ENCODE data around the gene SIRT7. TPM values are rescaled to one million over a fixed set of nuclear protein-coding genes. Genes with fewer than 3 reads are reported as not detected.

Gene SIRT7
- total RNA-seq, 4 donors from 2014 or later = 0.77 to 87.1 (median 14.6) TPM

DNA sequence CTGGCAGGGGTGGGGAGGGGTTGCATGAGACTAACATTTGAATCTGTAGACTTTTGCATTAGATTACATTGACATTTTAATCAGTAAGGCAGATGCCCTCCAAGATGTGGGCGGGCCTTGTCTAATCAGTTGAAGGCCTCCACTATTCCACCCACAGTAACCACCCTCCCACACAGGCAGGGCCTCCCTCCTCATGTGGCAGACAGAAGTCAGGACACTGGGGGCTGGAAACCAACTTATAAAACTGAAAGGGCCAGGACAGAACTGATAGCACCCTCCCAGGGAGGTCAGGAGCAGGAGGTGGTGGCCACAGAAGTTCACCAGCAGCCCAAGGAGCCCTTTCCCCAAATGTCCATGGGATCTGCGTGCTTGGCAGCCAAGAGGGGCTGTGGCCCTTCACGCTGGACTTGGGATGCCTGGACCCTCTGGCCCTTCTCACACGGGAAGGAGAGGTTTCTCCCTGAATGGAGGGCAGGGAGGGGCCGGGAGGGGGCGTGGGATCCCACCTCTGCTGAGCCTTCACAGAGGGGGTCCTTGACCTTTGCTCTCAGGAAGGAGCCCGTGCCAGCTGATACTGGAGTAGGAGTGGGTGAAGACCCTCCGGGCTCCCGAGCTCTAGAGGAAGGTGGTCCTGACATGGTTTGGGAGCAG is 14.5 kb upstream of the SIRT7 start:
- no peaks in the 10 kb centered on the region for H3K27me3 ChIP-seq
- no peaks in the 10 kb centered on the region for H3K36me3 ChIP-seq
- H3K4me1 ChIP-seq = no peaks in the 10 kb centered on the region
- no peak overlapping the region for H3K27ac ChIP-seq
- no peaks in the 10 kb centered on the region for H3K9me3 ChIP-seq
- TF ChIP-seq, protein P1, sequence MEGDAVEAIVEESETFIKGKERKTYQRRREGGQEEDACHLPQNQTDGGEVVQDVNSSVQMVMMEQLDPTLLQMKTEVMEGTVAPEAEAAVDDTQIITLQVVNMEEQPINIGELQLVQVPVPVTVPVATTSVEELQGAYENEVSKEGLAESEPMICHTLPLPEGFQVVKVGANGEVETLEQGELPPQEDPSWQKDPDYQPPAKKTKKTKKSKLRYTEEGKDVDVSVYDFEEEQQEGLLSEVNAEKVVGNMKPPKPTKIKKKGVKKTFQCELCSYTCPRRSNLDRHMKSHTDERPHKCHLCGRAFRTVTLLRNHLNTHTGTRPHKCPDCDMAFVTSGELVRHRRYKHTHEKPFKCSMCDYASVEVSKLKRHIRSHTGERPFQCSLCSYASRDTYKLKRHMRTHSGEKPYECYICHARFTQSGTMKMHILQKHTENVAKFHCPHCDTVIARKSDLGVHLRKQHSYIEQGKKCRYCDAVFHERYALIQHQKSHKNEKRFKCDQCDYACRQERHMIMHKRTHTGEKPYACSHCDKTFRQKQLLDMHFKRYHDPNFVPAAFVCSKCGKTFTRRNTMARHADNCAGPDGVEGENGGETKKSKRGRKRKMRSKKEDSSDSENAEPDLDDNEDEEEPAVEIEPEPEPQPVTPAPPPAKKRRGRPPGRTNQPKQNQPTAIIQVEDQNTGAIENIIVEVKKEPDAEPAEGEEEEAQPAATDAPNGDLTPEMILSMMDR (IDR thresholded peaks at IDR 0.05) = no peak
- TF ChIP-seq POLR2A (IDR thresholded peaks at IDR 0.05) = no peak
- intact Hi-C loops (cut with DNase I; ENCODE audit: low total_unique reads) = no loop called here
- no peak for DNase-seq
- H3K4me3 ChIP-seq = no peak overlapping the region

DNA sequence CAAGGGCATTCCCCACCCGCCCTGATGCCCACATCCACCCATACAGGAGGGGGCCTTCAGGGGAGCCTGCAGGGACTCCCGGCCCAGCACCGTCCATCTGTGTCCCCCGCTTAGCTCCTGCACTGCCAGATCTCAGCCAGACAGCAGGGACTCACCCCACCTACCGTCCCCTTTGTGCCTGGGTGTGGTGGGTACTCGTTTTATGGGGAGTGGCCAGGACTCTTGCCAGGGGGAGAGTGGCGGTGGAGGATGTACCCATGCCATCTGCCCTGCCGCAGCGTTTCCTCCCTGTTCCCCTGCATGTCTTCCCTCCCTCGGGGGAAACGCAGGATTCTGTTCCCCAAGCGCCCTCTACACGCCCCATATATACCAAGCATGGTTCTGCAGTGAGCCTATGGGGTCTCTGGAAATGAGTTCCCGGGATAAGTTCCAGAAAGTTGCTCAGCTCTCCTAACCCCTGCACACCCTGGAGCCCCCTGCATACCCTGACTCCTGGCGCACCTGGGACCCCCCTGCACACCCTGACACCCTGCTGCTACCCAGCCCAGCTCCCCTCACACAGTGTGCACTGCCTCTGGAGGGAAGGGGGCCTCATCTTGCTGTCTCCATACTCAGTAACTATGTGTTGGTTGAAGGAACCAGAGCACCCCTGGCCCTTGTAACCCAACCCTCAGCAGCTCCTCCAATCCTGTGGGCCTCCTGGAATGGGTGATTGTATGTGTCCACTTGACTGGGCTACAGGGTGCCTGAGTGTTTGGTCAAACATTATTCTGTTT is 13.8 kb upstream of the SIRT7 start:
- intact Hi-C loops (cut with DNase I; ENCODE audit: low total_unique reads) = no loop called here
- Histone ChIP-seq H3K9me3 (no peaks in the 10 kb centered on the region), H3K4me1 (no peaks in the 10 kb centered on the region), H3K4me3 (no peak overlapping the region), H3K27me3 (no peaks in the 10 kb centered on the region), H3K27ac (no peak overlapping the region), H3K36me3 (no peaks in the 10 kb centered on the region)
- TF ChIP-seq, protein P1 (IDR thresholded peaks at IDR 0.05) = no peak
- TF ChIP-seq POLR2A (IDR thresholded peaks at IDR 0.05) = no peak
- no peak for DNase-seq

DNA sequence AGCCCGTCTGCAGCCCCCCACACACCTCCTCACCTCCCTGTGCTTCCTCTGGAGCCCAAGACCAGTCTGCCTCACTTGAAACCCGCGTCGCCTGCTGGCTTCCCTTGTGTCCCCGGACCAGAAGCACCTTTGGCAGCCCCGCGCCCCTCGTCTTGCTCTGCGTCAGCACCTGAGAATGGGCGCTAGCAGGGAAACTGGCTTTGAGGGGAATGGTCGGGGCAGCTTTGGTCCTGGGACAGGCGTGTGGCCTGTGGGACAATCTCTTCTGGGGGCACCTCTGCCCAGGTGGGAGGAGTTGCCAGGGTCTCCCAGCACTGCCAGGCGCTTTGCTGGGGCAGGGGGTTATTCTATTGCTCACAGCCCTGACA is 13.2 kb upstream of the SIRT7 start:
- Histone ChIP-seq H3K4me1 (peaks cover 0 to under 1% of the 10 kb centered on the region in 2 donors), H3K4me3 (no peak overlapping the region), H3K36me3 (no peaks in the 10 kb centered on the region), H3K27me3 (no peaks in the 10 kb centered on the region), H3K27ac (no peak overlapping the region), H3K9me3 (no peaks in the 10 kb centered on the region)
- no peak for DNase-seq
- intact Hi-C loops (cut with DNase I; ENCODE audit: low total_unique reads) = no loop called here
- TF ChIP-seq POLR2A (IDR thresholded peaks at IDR 0.05) = no peak
- TF ChIP-seq, protein P1 (IDR thresholded peaks at IDR 0.05) = no peak

DNA sequence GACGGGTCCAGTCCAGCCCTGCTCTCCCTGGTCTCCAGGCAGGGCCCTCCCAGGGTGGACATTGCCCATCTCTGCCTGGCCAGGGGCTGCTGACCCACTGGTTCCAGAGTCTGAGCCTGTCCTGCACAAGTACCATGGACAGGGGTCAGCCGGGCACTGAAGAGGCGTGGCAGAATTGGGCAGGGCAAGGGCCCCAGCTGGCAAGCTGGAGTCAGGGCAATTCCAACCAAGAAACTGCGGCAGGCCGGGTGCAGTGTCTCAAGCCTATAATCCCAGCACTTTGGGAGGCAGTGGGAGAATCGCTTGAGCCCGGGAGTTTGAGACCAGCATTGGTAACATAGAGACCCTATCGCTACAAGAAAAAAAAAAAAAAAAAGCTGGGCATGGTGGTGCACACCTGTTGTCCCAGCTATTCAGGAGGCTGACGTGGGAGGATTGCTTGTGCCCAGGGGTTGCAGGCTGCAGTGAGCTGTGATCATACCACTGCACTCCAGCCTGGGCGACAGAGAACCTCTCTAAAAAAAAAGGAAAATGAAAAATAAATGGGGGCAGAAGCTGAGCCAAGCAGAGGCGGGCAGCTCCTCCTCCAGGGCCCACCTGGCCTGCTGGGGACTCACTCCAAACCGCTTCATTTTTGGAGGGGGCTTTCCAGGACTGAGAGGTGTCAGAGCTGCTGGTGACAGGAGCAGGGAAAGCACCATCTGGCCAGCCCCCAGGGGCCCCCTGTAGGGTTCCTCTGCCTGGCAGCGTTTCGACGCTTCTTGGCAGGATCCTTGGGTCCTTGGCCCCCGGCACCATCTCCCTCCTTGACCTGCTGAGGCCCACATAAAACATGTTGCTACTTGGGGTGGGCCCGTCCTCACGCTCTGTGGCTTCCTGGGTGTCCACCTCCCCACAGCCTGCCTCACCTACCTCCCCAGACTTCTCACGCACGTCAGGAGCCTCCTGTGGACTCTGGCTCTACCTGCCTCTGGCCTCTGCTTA is 12.5 kb upstream of the SIRT7 start:
- TF ChIP-seq, protein P1 (IDR thresholded peaks at IDR 0.05) = no peak
- no peak for TF ChIP-seq POLR2A (IDR thresholded peaks at IDR 0.05)
- Histone ChIP-seq H3K9me3 (no peaks in the 10 kb centered on the region), H3K36me3 (no peaks in the 10 kb centered on the region), H3K27me3 (no peaks in the 10 kb centered on the region), H3K4me1 (peaks cover 0 to 3% of the 10 kb centered on the region in 2 donors), H3K4me3 (no peak overlapping the region), H3K27ac (no peak overlapping the region)
- intact Hi-C loops (cut with DNase I; ENCODE audit: low total_unique reads) = no loop called here
- DNase-seq = no peak
